ENCODE measurements around the gene DNMT3A. TPM values are rescaled to one million over a fixed set of nuclear protein-coding genes. Genes with fewer than 3 reads are reported as not detected.
A peak's percentile ranks its signal among the peaks of the same experiment; 100 is the strongest.

DNMT3A gene
- total and polyA plus RNA-seq, 2 of the 8 experiments (the other 6 are each of a cell fraction or from before 2014, with no cell fraction given): 33.6 to 178 TPM

- TF ChIP-seq, protein P1, sequence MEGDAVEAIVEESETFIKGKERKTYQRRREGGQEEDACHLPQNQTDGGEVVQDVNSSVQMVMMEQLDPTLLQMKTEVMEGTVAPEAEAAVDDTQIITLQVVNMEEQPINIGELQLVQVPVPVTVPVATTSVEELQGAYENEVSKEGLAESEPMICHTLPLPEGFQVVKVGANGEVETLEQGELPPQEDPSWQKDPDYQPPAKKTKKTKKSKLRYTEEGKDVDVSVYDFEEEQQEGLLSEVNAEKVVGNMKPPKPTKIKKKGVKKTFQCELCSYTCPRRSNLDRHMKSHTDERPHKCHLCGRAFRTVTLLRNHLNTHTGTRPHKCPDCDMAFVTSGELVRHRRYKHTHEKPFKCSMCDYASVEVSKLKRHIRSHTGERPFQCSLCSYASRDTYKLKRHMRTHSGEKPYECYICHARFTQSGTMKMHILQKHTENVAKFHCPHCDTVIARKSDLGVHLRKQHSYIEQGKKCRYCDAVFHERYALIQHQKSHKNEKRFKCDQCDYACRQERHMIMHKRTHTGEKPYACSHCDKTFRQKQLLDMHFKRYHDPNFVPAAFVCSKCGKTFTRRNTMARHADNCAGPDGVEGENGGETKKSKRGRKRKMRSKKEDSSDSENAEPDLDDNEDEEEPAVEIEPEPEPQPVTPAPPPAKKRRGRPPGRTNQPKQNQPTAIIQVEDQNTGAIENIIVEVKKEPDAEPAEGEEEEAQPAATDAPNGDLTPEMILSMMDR (IDR thresholded peaks at IDR 0.05; ENCODE audit: control extremely low read depth in 1 of 3, insufficient read depth in 1 of 3, low read depth in 1 of 3, low read length in 3 of 3): no peak
- TF ChIP-seq POLR2A (IDR thresholded peaks at IDR 0.05; ENCODE audit: control extremely low read depth in 1 of 2, low read depth in 2 of 2, low read length in 2 of 2): peak in 1 of 2 experiments; percentile 48; a peak in 1 of 3 replicates
- TF ChIP-seq SP2 (IDR thresholded peaks at IDR 0.05; ENCODE audit: low read length): no peak
- TF ChIP-seq TCF12 (IDR thresholded peaks at IDR 0.05; ENCODE audit: low read depth, low read length): no peak; the same call in 1 of the 2 replicates
- TF ChIP-seq POLR2AphosphoS5 (IDR thresholded peaks at IDR 0.05; ENCODE audit: low read depth, low read length): no peak
- TF ChIP-seq SRF (IDR thresholded peaks at IDR 0.05; ENCODE audit: low read depth, low read length): no peak
- TF ChIP-seq CEBPB (IDR thresholded peaks at IDR 0.05; ENCODE audit: low read depth, low read length): peak; percentile 14; the same call in 1 of the 2 replicates
- TF ChIP-seq CBX8 (IDR thresholded peaks at IDR 0.05; ENCODE audit: borderline replicate concordance, low read depth, low read length): no peak
- TF ChIP-seq CBX5 (IDR thresholded peaks at IDR 0.05; ENCODE audit: low read depth, low read length): no peak
- peak; percentile 41; the same call in 1 of the 2 replicates for TF ChIP-seq TAF1 (IDR thresholded peaks at IDR 0.05; ENCODE audit: low read depth, low read length)
- no peak for TF ChIP-seq CHD2 (IDR thresholded peaks at IDR 0.05; ENCODE audit: low read length)
- no peak for TF ChIP-seq EZH2 (IDR thresholded peaks at IDR 0.05; ENCODE audit: low read depth, low read length, severe bottlenecking)
- no peak for TF ChIP-seq CREB1 (IDR thresholded peaks at IDR 0.05)
- no peak for TF ChIP-seq PHF8 (conservative IDR thresholded peaks at IDR 0.05; ENCODE audit: low read depth, low read length)
- TF ChIP-seq KDM1A (IDR thresholded peaks at IDR 0.05; ENCODE audit: borderline replicate concordance, low read length): no peak
- TF ChIP-seq, protein P2, sequence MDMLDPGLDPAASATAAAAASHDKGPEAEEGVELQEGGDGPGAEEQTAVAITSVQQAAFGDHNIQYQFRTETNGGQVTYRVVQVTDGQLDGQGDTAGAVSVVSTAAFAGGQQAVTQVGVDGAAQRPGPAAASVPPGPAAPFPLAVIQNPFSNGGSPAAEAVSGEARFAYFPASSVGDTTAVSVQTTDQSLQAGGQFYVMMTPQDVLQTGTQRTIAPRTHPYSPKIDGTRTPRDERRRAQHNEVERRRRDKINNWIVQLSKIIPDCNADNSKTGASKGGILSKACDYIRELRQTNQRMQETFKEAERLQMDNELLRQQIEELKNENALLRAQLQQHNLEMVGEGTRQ (IDR thresholded peaks at IDR 0.05; ENCODE audit: low read length): no peak
- TF ChIP-seq ASH2L (IDR thresholded peaks at IDR 0.05; ENCODE audit: low read length): peak; percentile 61
- TF ChIP-seq, protein P3, sequence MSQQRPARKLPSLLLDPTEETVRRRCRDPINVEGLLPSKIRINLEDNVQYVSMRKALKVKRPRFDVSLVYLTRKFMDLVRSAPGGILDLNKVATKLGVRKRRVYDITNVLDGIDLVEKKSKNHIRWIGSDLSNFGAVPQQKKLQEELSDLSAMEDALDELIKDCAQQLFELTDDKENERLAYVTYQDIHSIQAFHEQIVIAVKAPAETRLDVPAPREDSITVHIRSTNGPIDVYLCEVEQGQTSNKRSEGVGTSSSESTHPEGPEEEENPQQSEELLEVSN (IDR thresholded peaks at IDR 0.05): no peak
- TF ChIP-seq TBP (IDR thresholded peaks at IDR 0.05; ENCODE audit: low read depth, low read length): no peak
Measured at GRCh38 chr2:25259737-25260124, 82.0 kb downstream of the DNMT3A start (continued).
